ENCODE measurements around the gene NTRK2.

GRCh38 chr9:84775056-84775643 is 105.6 kb downstream of the NTRK2 start:
- TF ChIP-seq BACH2 (CRISPR knock-in tag; IDR thresholded peaks at IDR 0.05; ENCODE audit: borderline replicate concordance) (no peak), ZNF70 (CRISPR knock-in tag; IDR thresholded peaks at IDR 0.05) (no peak), ARNTL (CRISPR knock-in tag; IDR thresholded peaks at IDR 0.05; ENCODE audit: borderline replicate concordance, low read depth) (no peak), ZFP30 (CRISPR knock-in tag; IDR thresholded peaks at IDR 0.05) (no peak), OSR1 (CRISPR knock-in tag; IDR thresholded peaks at IDR 0.05) (no peak), TOX (CRISPR knock-in tag; IDR thresholded peaks at IDR 0.05; ENCODE audit: borderline replicate concordance) (no peak), TCF4 (CRISPR knock-in tag; IDR thresholded peaks at IDR 0.05; ENCODE audit: borderline replicate concordance) (no peak)
- TF ChIP-seq, protein P1, sequence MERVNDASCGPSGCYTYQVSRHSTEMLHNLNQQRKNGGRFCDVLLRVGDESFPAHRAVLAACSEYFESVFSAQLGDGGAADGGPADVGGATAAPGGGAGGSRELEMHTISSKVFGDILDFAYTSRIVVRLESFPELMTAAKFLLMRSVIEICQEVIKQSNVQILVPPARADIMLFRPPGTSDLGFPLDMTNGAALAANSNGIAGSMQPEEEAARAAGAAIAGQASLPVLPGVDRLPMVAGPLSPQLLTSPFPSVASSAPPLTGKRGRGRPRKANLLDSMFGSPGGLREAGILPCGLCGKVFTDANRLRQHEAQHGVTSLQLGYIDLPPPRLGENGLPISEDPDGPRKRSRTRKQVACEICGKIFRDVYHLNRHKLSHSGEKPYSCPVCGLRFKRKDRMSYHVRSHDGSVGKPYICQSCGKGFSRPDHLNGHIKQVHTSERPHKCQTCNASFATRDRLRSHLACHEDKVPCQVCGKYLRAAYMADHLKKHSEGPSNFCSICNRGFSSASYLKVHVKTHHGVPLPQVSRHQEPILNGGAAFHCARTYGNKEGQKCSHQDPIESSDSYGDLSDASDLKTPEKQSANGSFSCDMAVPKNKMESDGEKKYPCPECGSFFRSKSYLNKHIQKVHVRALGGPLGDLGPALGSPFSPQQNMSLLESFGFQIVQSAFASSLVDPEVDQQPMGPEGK (CRISPR knock-in tag; IDR thresholded peaks at IDR 0.05; ENCODE audit: borderline replicate concordance): no peak
